ENCODE measurements around the gene EGFLAM. TPM values are rescaled to one million over a fixed set of nuclear protein-coding genes. Genes with fewer than 3 reads are reported as not detected.

EGFLAM gene
- total RNA-seq, 2 experiments from 2014 or later = not detected

GRCh38 chr5:38448568-38449350, 190.4 kb downstream of the EGFLAM start:
- H3K4me1 Mint-ChIP-seq (ENCODE audit: low read depth) = peaks cover 16% of the 10 kb centered on the region
- H3K9me3 Mint-ChIP-seq = no peaks in the 10 kb centered on the region
- ATAC-seq (no peak), DNase-seq (no peak)
- no peaks in the 10 kb centered on the region for H3K36me3 Mint-ChIP-seq (ENCODE audit: low read depth)
- POLR2A ChIA-PET = no interaction called here
- no peak overlapping the region for H3K4me3 Mint-ChIP-seq
- no peak for TF ChIP-seq CTCF (IDR thresholded peaks at IDR 0.05)
- peaks cover 63% of the 10 kb centered on the region for H3K27me3 Mint-ChIP-seq
- no peak overlapping the region for H3K27ac Mint-ChIP-seq
- intact Hi-C loops (cut with micrococcal nuclease) = no loop called here
- CTCF ChIA-PET = interaction anchor here (2.1 kb wide), 1 partner anchor 361 kb away, joined by 9 read pairs; no protein-coding TSS in a partner anchor

- ChIA-PET CTCF (interaction anchor here (4.8 kb wide), 1 partner anchor 9 kb away, joined by 39 read pairs; no protein-coding TSS in a partner anchor), POLR2A (no interaction called here)
- Mint-ChIP-seq H3K36me3 (ENCODE audit: low read depth) (no peaks in the 10 kb centered on the region), H3K4me1 (ENCODE audit: low read depth) (peaks cover 25% of the 10 kb centered on the region), H3K9me3 (no peaks in the 10 kb centered on the region), H3K4me3 (no peak overlapping the region), H3K27me3 (peaks cover 65% of the 10 kb centered on the region), H3K27ac (no peak overlapping the region)
- ATAC-seq = no peak
- DNase-seq = no peak
- intact Hi-C loops (cut with micrococcal nuclease) = no loop called here
- no peak for TF ChIP-seq CTCF (IDR thresholded peaks at IDR 0.05)
Observed at GRCh38 chr5:38450627-38451026, 192.3 kb downstream of the EGFLAM start.

GRCh38 chr5:38451074-38451725, 192.8 kb downstream of the EGFLAM start:
- ATAC-seq = no peak
- Mint-ChIP-seq H3K27ac (no peak overlapping the region), H3K4me3 (no peak overlapping the region), H3K27me3 (peaks cover 67% of the 10 kb centered on the region), H3K4me1 (ENCODE audit: low read depth) (peaks cover 27% of the 10 kb centered on the region), H3K36me3 (ENCODE audit: low read depth) (no peaks in the 10 kb centered on the region), H3K9me3 (no peaks in the 10 kb centered on the region)
- intact Hi-C loops (cut with micrococcal nuclease) = no loop called here
- POLR2A ChIA-PET = no interaction called here
- TF ChIP-seq CTCF (IDR thresholded peaks at IDR 0.05) = no peak
- CTCF ChIA-PET = interaction anchor here (3.3 to 4.8 kb wide), 2 partner anchors 10 to 30 kb away, joined by 14 to 39 read pairs; no protein-coding TSS in a partner anchor
- no peak for DNase-seq

- Mint-ChIP-seq H3K27ac (no peak overlapping the region), H3K27me3 (peaks cover 65% of the 10 kb centered on the region)
- POLR2A ChIA-PET = no interaction called here
Observed at GRCh38 chr5:38452201-38452600, 193.8 kb downstream of the EGFLAM start.

More at GRCh38 chr5:38452201-38452600, 193.8 kb downstream of the EGFLAM start:
- DNase-seq (no peak), ATAC-seq (no peak)
- no peaks in the 10 kb centered on the region for H3K9me3 Mint-ChIP-seq
- CTCF ChIA-PET = interaction anchor here (0.6 to 4.8 kb wide), 5 partner anchors 11 to 972 kb away, joined by 3 to 39 read pairs (median 3); no protein-coding TSS in a partner anchor
- intact Hi-C loops (cut with micrococcal nuclease) = no loop called here
- no peak overlapping the region for H3K4me3 Mint-ChIP-seq
- TF ChIP-seq CTCF (IDR thresholded peaks at IDR 0.05) = no peak
- peaks cover 27% of the 10 kb centered on the region for H3K4me1 Mint-ChIP-seq (ENCODE audit: low read depth)
- H3K36me3 Mint-ChIP-seq (ENCODE audit: low read depth) = no peaks in the 10 kb centered on the region

All from activated CD8-positive, alpha-beta T cell treated with anti-CD3 and anti-CD28 coated beads for 36 hours (primary cell).